Mammary epithelial cell (primary cell): Measurements from ENCODE around the gene BCAM.

Experiments
- EZH2 ChIP-seq: IDR thresholded peaks from 2 replicates; pipeline ENCODE4 v1.6.1; 2012; ENCODE audit warnings: low read length, inconsistent platforms, borderline replicate concordance
- TF ChIP-seq, protein P1 (sequence below), 2 donors: IDR thresholded peaks in 1 of 2; conservative IDR thresholded peaks in 1 of 2; 2 replicates each; pipeline ENCODE4 v1.5.1; 2011 to 2012; ENCODE audit warnings: inconsistent platforms in 2 of 2, low read length in 2 of 2, mild to moderate bottlenecking in 2 of 2, control low read depth in 1 of 2, low read depth in 1 of 2; ENCODE audit not compliant: insufficient read depth in 1 of 2; ENCODE audit errors: extremely low read depth in 1 of 2

DNA sequence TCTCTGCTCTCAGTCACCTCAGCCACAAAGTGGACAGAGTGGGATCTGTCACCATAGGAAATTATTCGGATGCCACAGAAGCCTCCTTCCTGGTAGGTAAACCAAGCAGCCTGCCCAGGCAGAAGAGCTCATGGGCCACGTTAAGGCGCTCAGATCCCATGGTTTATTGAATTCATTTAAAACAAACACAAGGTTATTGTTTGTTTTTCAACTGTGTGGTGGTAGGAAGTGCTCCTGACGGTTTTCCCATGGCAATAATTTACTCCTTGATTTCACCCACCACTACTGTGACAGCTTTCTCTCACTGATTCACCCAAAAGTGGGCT is 14.4 kb downstream of the BCAM start:
- TF ChIP-seq, protein P1, sequence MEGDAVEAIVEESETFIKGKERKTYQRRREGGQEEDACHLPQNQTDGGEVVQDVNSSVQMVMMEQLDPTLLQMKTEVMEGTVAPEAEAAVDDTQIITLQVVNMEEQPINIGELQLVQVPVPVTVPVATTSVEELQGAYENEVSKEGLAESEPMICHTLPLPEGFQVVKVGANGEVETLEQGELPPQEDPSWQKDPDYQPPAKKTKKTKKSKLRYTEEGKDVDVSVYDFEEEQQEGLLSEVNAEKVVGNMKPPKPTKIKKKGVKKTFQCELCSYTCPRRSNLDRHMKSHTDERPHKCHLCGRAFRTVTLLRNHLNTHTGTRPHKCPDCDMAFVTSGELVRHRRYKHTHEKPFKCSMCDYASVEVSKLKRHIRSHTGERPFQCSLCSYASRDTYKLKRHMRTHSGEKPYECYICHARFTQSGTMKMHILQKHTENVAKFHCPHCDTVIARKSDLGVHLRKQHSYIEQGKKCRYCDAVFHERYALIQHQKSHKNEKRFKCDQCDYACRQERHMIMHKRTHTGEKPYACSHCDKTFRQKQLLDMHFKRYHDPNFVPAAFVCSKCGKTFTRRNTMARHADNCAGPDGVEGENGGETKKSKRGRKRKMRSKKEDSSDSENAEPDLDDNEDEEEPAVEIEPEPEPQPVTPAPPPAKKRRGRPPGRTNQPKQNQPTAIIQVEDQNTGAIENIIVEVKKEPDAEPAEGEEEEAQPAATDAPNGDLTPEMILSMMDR (conservative IDR thresholded peaks at IDR 0.05 in 1 of 2, IDR thresholded peaks at IDR 0.05 in 1 of 2; ENCODE audit: extremely low read depth in 1 of 2, insufficient read depth in 1 of 2, low read depth in 1 of 2, low read length in 2 of 2), result no peak
- no peak for TF ChIP-seq EZH2
